Common myeloid progenitor, CD34-positive (primary cell): ENCODE results near the gene TNFRSF25.
"Not testable (repeated sequence)": the region's sequence is repeated elsewhere in the genome, so short reads cannot be mapped to it uniquely, and the experiment has no call there.

Experiments
- CTCF ChIA-PET: fragments of 350-600 bp; sonication (Branson Sonifier 250); formaldehyde crosslinking; loops from one replicate; lab custom pipeline; 2021; ENCODE audit warnings: antibody characterized with exemption; lab: Charles Lee
- POLR2A ChIA-PET: fragments of 350-600 bp; sonication (Branson Sonifier 250); formaldehyde crosslinking; loops from one replicate; lab custom pipeline; 2021; ENCODE audit warnings: antibody characterized with exemption; lab: Charles Lee
- DNase-seq, 3 donors: peaks; one replicate each; pipeline versions ENCODE4 v3.0.0 to v3.0.0-alpha.2; 2013
- H3K27ac ChIP-seq, 2 experiments: 1 replicate in 1 of 2; 2 replicates in 1 of 2; pipeline ENCODE4 v1.7.0; 2013; ENCODE audit warnings: inconsistent platforms in 2 of 2, low read length in 2 of 2, mild to moderate bottlenecking in 2 of 2, low read depth in 1 of 2, moderate library complexity in 1 of 2; ENCODE audit not compliant: severe bottlenecking in 2 of 2, insufficient read depth in 1 of 2, poor library complexity in 1 of 2
- H3K27me3 ChIP-seq, 5 experiments: replicated peaks in 2 of 5; 1 replicate in 3 of 5; 2 replicates in 2 of 5; pipeline versions ENCODE4 v1.6.1 to v1.7.0; 2013; ENCODE audit warnings: low read length in 4 of 5, mild to moderate bottlenecking in 2 of 5, moderate library complexity in 2 of 5, inconsistent platforms in 1 of 5; ENCODE audit not compliant: insufficient read depth in 5 of 5, control insufficient read depth in 4 of 5
- H3K36me3 ChIP-seq, 4 experiments: 1 replicate in 2 of 4; 2 replicates in 2 of 4; pipeline versions ENCODE4 v1.6.1 to v1.7.0; 2013; ENCODE audit warnings: low read length in 3 of 4, control low read depth in 1 of 4, mild to moderate bottlenecking in 1 of 4; ENCODE audit not compliant: control insufficient read depth in 4 of 4, insufficient read depth in 4 of 4
- H3K4me1 ChIP-seq, 4 experiments: 1 replicate in 3 of 4; 2 replicates in 1 of 4; pipeline versions ENCODE4 v1.6.1 to v1.7.1; 2013; ENCODE audit warnings: low read length in 3 of 4, mild to moderate bottlenecking in 3 of 4, control low read depth in 1 of 4, inconsistent platforms in 1 of 4, moderate library complexity in 1 of 4; ENCODE audit not compliant: control insufficient read depth in 4 of 4, insufficient read depth in 4 of 4; ENCODE audit errors: control extremely low read depth in 1 of 4
- H3K4me3 ChIP-seq, 7 experiments: 1 replicate in 4 of 7; 2 replicates in 3 of 7; pipeline versions ENCODE4 v1.5.1 to v1.7.0; 2013; ENCODE audit warnings: mild to moderate bottlenecking in 7 of 7, low read length in 6 of 7, moderate library complexity in 6 of 7, inconsistent platforms in 2 of 7, low read depth in 2 of 7, control low read depth in 1 of 7; ENCODE audit not compliant: insufficient read depth in 4 of 7, control insufficient read depth in 1 of 7; ENCODE audit errors: extremely low read depth in 1 of 7
- H3K9me3 ChIP-seq, 5 experiments: 1 replicate in 4 of 5; 2 replicates in 1 of 5; pipeline versions ENCODE4 v1.6.1 to v1.7.1; 2013; ENCODE audit warnings: low read length in 4 of 5, mild to moderate bottlenecking in 2 of 5, inconsistent platforms in 1 of 5, low read depth in 1 of 5, moderate library complexity in 1 of 5; ENCODE audit not compliant: control insufficient read depth in 4 of 5, insufficient read depth in 2 of 5; ENCODE audit errors: control extremely low read depth in 1 of 5
- WGBS: methylation state at CpG from one replicate; pipeline ENCODE4 v1.1.5; 2013; ENCODE audit not compliant: insufficient coverage; 5-methylcytosine and 5-hydroxymethylcytosine counted together

The TNFRSF25 gene

DNA sequence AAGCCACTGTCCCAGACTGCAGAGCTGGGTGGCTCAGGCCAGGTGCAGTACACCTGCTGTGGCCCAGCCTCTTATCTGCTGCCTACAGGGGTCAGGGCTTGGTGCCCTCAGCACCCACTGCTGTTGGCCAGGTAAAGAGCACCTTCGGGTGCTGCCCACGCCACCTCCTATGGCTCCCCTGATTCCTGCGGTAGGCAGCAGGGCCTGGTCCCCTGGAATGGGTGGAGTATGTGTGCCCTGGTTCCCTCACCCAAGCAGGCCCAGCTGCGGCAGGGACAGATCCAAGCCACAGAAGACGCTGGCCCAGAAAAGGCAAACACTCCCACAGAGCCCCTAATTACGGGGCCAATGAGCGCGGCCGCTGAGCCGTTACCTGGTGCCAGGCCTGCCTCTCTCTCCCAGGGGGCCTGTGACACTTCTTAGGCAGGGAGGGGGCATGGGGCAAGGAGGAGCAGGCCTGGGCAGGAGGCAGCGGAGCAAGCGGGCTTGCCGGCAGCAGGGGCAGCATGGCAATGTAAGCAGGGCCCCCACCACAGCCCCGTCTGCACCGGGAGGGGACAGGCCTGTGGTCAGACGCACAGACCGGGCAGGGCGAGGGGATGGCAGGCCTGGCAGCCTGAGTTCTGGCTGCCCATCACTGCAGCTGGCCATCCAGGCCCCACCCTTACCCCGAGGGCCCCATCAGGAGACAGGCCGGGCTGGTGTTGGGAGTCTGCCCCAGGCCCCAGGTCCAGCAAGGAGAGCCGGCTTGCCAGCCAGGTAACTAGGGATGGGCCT, 22.4 kb downstream of the TNFRSF25 start:
- Histone ChIP-seq H3K27ac (no peak overlapping the region), H3K4me1 (peaks cover 0 to 26% (median 13%) of the 10 kb centered on the region in 4 experiments), H3K36me3 (no peaks in the 10 kb centered on the region), H3K4me3 (no peak overlapping the region), H3K27me3 (peaks cover 0 to 68% (median 27%) of the 10 kb centered on the region in 5 experiments), H3K9me3 (no peaks in the 10 kb centered on the region)
- 96% methylated on average over 17 of the region's 21 CpGs for WGBS
- ChIA-PET POLR2A (no interaction called here), CTCF (interaction anchor here (1.1 to 1.3 kb wide), 2 partner anchors 11 to 78 kb away, joined by 3 read pairs; no protein-coding TSS in a partner anchor)
- no peak for DNase-seq

DNA sequence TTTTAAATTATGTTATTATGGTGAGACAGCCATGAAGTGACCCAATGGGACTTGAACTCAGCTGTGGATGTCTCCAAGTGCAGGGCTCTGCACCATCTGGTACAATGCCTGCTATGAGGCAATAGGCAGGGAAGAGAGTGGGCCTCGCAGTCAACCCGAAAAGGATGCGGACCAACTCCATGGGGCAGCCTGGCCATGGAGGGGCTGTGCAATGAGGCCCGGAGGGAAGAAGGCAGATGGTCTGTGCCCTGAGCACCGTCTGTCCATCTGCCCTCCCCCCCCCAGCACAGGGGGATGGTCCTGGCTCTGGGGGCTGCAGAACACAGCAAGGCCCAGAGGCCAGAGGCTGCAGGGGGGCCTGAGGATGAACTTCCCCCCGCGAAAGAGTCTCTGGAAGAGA, 24.4 kb downstream of the TNFRSF25 start:
- 82% methylated on average over 7 of the region's 7 CpGs for WGBS
- peaks cover 0 to 51% (median 28%) of the 10 kb centered on the region in 5 experiments for H3K27me3 ChIP-seq
- ChIA-PET CTCF (interaction anchor here (1.0 to 7.4 kb wide), 5 partner anchors 9 to 20 kb away, joined by 3 to 61 read pairs (median 5); partner anchors contain the start of genes ESPN and HES2), POLR2A (no interaction called here)
- H3K36me3 ChIP-seq = no peaks in the 10 kb centered on the region
- H3K4me3 ChIP-seq = no peak overlapping the region
- no peak for DNase-seq
- H3K27ac ChIP-seq = no peak overlapping the region
- H3K9me3 ChIP-seq = no peaks in the 10 kb centered on the region
- H3K4me1 ChIP-seq = peaks cover 0 to 12% (median 4%) of the 10 kb centered on the region in 4 experiments

DNA sequence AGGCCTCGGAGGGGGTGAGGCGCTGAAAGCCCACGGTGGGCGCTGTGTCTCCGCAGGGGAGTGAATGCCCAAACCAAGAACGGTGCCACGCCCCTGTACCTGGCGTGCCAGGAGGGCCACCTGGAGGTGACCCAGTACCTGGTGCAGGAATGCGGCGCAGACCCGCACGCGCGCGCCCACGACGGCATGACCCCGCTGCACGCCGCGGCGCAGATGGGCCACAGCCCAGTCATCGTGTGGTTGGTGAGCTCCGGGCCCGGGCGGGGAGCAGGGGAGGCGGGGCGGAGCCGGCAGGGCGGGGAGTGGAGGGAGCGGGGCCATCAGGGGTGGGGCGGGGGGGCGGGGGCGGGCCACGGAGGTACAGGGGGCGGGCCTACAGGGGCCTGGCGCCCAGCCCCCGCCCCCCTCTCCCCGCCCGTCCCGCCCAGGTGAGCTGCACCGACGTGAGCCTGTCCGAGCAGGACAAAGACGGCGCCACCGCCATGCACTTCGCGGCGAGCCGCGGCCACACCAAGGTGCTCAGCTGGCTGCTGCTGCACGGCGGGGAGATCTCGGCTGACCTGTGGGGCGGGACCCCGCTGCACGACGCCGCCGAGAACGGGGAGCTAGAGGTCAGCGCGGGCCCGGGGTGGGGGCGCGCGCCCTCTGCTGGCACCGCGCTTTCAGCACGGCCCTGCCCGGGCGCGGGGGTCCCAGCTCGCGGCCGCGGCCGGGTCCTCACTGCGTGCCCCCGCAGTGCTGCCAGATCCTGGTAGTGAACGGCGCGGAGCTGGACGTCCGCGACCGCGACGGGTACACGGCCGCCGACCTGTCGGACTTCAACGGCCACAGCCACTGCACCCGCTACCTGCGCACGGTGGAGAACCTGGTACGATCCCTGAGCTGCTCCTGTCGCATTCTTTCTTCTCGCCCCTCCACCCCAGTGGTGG, 25.5 kb downstream of the TNFRSF25 start:
- no peaks in the 10 kb centered on the region for H3K9me3 ChIP-seq
- WGBS = 4% methylated on average over 59 of the region's 101 CpGs
- H3K27me3 ChIP-seq = peaks cover 0 to 43% (median 24%) of the 10 kb centered on the region in 5 experiments
- H3K4me3 ChIP-seq = peak overlapping the region in 4 of 7 experiments; percentile 33 to 61 (median 47)
- ChIA-PET POLR2A (interaction anchor here (1.3 kb wide), 1 partner anchor 20 kb away, joined by 3 read pairs; the partner anchor contains the start of gene HES2), CTCF (interaction anchor here (1.0 to 7.4 kb wide), 8 partner anchors 9 to 193 kb away, joined by 3 to 61 read pairs (median 5); partner anchors contain the start of genes ESPN and HES2)
- H3K27ac ChIP-seq = no peak overlapping the region
- DNase-seq = peak; percentile 73 to 90 (median 89)
- H3K4me1 ChIP-seq = peaks cover 0 to 10% (median 3%) of the 10 kb centered on the region in 4 experiments
- H3K36me3 ChIP-seq = no peaks in the 10 kb centered on the region

DNA sequence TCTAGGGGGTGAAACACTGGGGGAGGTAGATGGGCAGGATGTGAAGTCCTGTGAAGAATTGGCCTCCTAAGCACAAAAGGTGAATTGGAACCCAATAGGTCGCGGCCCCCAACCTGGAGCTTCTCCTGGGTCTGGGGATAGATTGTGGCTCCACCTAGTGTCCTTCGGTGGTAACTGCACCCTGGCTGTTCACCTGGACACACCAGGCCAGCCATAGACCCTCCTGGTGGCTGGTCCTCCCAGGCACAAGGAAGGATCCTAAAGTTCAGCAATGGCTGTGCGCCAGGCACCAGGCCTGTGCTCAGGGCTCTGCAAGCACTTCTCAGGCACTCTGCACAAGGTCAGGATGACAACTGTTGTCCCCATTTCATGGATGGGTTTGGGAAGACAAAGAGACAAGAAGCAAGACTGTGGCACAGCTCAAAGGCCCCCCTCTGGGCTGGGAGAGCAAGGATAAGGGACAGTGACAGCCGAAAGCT, 27.9 kb downstream of the TNFRSF25 start:
- no peak overlapping the region for H3K27ac ChIP-seq
- H3K36me3 ChIP-seq = no peaks in the 10 kb centered on the region
- WGBS = 22% methylated on average over 4 of the region's 5 CpGs
- H3K9me3 ChIP-seq = no peaks in the 10 kb centered on the region
- DNase-seq = peak; percentile 66 to 75 (median 68)
- ChIA-PET POLR2A (no interaction called here), CTCF (interaction anchor here (0.8 to 7.4 kb wide), 18 partner anchors 8 to 191 kb away, joined by 3 to 61 read pairs (median 4); partner anchors contain the start of gene HES2)
- peaks cover 0 to 33% (median 15%) of the 10 kb centered on the region in 5 experiments for H3K27me3 ChIP-seq
- H3K4me1 ChIP-seq = peaks cover 0 to 10% (median 3%) of the 10 kb centered on the region in 4 experiments
- H3K4me3 ChIP-seq = no peak overlapping the region

DNA sequence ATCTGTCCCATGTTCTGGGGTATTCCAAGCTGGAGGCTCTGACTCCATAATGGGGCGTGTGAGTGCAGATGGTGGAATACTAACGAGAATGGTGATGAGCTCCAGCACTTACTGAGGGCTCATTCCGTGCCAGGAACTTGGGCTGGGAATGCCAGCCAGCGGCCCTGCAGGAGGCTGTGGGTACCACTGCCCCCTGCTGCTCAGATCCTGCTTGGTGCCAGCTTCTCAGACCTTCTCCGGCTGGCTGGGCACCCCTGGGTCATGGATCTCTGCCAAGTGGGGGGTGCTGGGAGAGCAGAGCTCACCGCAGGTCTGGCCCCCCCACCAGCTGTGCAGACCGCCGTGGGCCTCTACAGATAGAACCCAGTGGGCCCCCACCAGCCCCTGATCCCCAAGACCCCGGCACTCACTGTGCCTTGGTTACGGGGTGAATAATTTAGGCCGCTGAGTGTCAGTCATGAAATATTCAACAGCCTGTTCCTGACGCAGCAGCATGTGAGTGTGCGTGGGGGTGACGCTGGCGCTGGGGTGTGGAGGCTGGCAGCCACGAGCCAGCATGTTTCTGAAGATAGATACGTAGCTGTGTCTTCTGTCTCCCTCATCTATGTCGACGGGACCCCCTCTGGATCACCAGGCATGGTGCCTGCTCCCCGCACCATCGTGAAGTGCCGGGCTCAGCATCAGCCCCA, 28.8 kb downstream of the TNFRSF25 start:
- DNase-seq, POLR2A ChIA-PET, H3K4me3 ChIP-seq: not testable (repeated sequence)

DNA sequence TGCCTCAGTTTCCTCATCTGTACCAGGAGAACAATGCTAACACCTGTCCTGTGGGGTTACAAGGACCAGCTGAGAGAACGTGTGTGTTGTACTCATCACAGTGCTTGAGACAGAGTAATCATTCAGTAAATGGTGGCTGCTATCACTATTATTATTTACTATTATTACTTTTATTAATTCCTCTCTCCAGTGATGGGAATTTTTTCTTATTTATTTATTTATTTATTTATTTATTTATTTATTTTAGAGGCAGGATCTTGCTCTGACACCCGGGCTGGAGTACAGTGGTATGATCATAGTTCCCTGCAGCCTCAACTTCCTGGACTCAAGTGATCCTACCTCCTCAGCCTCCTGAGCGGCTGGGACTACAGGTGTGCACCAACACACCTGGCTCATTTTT, 29.7 kb downstream of the TNFRSF25 start:
- POLR2A ChIA-PET, H3K9me3 ChIP-seq, H3K36me3 ChIP-seq, DNase-seq, H3K4me3 ChIP-seq, H3K27ac ChIP-seq: not testable (repeated sequence)
- 100% methylated on average over 1 of the region's 3 CpGs for WGBS
- CTCF ChIA-PET = interaction anchor here (1.4 to 7.4 kb wide), 4 partner anchors 10 to 190 kb away, joined by 4 to 61 read pairs (median 18); partner anchors contain the start of gene HES2
- peaks cover 0 to 28% (median 14%) of the 10 kb centered on the region in 5 experiments for H3K27me3 ChIP-seq
- peaks cover 0 to 10% (median 3%) of the 10 kb centered on the region in 4 experiments for H3K4me1 ChIP-seq

More for the DNA sequence above, 28.8 kb downstream of the TNFRSF25 start:
- not testable (repeated sequence) for H3K27ac ChIP-seq, H3K36me3 ChIP-seq, H3K9me3 ChIP-seq
- WGBS = 75% methylated on average over 18 of the region's 22 CpGs
- CTCF ChIA-PET = interaction anchor here (0.5 to 7.4 kb wide), 15 partner anchors 7 to 191 kb away, joined by 3 to 61 read pairs (median 4); partner anchors contain the start of gene HES2
- H3K4me1 ChIP-seq = peaks cover 0 to 10% (median 3%) of the 10 kb centered on the region in 4 experiments
- peaks cover 0 to 33% (median 15%) of the 10 kb centered on the region in 5 experiments for H3K27me3 ChIP-seq
